GM12872 (cell line): ENCODE data around the gene MEDAG.

Experiments used
- CTCF ChIP-seq: IDR thresholded peaks from 3 replicates; pipeline ENCODE4 v1.5.1; 2011; ENCODE audit warnings: low read depth, mild to moderate bottlenecking, low read length, moderate library complexity; ENCODE audit not compliant: insufficient read depth

Gene MEDAG

GRCh38 chr13:30905932-30906383 is at the start of gene MEDAG:
TSS of gene MEDAG (plus strand) at chr13:30906271. CDS start at chr13:30906516, 245 bp downstream.
- no peak for TF ChIP-seq CTCF

- TF ChIP-seq CTCF, result no peak
Measured at GRCh38 chr13:30857018-30857417, 49.1 kb upstream of the MEDAG start.

DNA sequence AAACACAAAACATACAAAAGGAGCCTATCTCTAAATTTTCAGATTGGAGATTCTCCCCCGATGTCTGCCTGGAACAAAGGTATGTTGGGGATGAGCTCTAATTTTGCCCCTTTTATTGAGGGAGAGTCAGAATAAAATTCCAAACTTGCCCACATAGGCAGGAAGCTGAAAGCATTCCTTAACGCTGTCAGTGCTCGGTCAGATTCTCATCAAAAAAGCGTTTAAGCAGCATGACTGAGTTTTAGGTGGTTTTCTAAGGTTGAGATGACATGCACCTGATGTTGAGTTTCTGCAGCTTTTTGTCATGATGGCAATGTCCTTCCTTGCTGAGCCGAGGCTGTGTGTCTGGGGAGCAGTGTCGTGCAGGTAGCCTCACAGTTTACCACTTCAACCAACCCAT is 48.4 kb upstream of the MEDAG start:
- no peak for TF ChIP-seq CTCF

- no peak for TF ChIP-seq CTCF
Measured at GRCh38 chr13:30859326-30859725, 46.7 kb upstream of the MEDAG start.

DNA sequence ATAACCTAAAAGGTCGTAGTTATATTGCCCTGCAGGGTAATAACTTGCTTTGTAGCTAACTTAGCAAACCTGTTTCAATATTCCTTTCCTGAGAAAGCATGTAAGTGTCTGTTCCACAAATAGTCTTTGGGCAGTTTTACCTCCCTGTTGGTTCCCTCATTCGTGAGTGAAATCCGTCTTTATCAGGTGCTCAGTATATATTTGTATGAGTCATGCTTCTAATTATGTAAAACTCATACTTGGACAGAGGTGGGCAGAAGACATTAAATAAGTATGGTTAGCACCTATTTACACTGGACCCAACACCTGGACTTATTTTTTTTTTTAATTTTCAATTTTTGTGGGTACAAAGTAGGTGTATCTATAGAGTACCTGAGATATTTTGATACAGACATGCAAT is 44.9 kb upstream of the MEDAG start:
- TF ChIP-seq CTCF, result no peak

DNA sequence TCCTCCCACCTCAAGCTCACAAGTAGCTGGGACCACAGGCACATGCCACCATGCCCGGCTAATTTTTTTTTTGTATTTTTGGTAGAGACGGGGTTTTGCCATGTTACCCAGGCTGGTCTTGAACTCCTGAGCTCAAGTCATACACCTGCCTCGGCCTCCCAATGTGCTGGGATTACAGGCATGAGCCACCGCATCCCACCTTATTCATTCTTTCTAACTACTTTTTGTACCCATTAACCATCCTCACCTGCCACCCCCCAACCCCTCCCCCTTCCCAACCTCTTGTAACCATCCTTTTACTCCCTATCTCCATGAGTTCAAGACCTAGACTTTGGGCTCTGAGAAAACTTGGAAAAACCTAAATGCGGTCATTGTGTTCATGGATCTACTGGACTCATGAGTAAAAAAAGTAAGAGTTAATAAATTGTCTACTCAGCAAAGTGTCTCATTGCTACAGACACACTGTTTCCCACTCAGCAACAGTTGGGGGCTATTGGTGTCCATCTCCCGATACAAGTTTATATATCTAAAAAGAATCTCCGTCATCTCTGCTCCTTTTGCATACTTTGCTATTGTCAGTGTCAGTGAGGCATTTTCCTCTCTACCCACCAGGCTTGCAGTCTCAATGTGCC is 44.1 kb upstream of the MEDAG start:
- no peak for TF ChIP-seq CTCF

GRCh38 chr13:30862707-30863106 is 43.4 kb upstream of the MEDAG start:
- TF ChIP-seq CTCF, result no peak
